Thymus (tissue), 11 donors: ENCODE results near the gene EPS8L3. TPM values are rescaled to one million over a fixed set of nuclear protein-coding genes. Genes with fewer than 3 reads are reported as not detected.

Source experiments
- DNase-seq, 9 donors: peaks; one replicate each; pipeline ENCODE4 v3.0.0-alpha.2; 2013; ENCODE audit warnings: low spot score in 9 of 9, low read depth in 6 of 9, missing footprints in 1 of 9
- H3K27ac ChIP-seq, 2 donors: one replicate each; pipeline ENCODE4 v1.5.1; 2013; ENCODE audit warnings: control low read depth in 1 of 2, low read depth in 1 of 2, low read length in 1 of 2, mild to moderate bottlenecking in 1 of 2, moderate library complexity in 1 of 2
- H3K27me3 ChIP-seq, 2 donors: one replicate each; pipeline ENCODE4 v1.5.1; 2013; ENCODE audit warnings: low read length in 1 of 2; ENCODE audit not compliant: control insufficient read depth in 2 of 2, insufficient read depth in 1 of 2
- H3K36me3 ChIP-seq, 2 donors: one replicate each; pipeline ENCODE4 v1.5.1; 2013; ENCODE audit warnings: low read length in 1 of 2, mild to moderate bottlenecking in 1 of 2, moderate library complexity in 1 of 2; ENCODE audit not compliant: control insufficient read depth in 2 of 2, insufficient read depth in 2 of 2
- H3K4me1 ChIP-seq, 2 donors: one replicate each; pipeline ENCODE4 v1.5.1; 2013; ENCODE audit warnings: low read length in 2 of 2; ENCODE audit not compliant: control insufficient read depth in 2 of 2, insufficient read depth in 2 of 2
- H3K4me3 ChIP-seq, 2 donors: one replicate each; pipeline ENCODE4 v1.5.1; 2013; ENCODE audit warnings: low read length in 2 of 2, control low read depth in 1 of 2, mild to moderate bottlenecking in 1 of 2
- H3K9me3 ChIP-seq, 2 donors: one replicate each; pipeline ENCODE4 v1.5.1; 2013; ENCODE audit warnings: low read length in 1 of 2, mild to moderate bottlenecking in 1 of 2; ENCODE audit not compliant: control insufficient read depth in 2 of 2, insufficient read depth in 1 of 2
- WGBS: extraction: QIAGEN DNeasy Blood & Tissue Kit; methylation state at CpG from one replicate; pipeline ENCODE4 v1.1.7; 2013; 5-methylcytosine and 5-hydroxymethylcytosine counted together
- polyA plus RNA-seq: library from polyadenylated mRNA; stranded (reverse); fragments of 200-250 nt; gene quantifications from one replicate; pipeline ENCODE4 v1.2.3, GENCODE V29; 2013
- total RNA-seq: library from RNA; stranded (reverse); fragments of 120-200 nt; gene quantifications from one replicate; pipeline ENCODE4 v1.2.4, GENCODE V29; 2013
- donor health status: healthy.

EPS8L3 gene
- total and polyA plus RNA-seq, 2 donors, result 0.02 TPM; not detected in 1

DNA sequence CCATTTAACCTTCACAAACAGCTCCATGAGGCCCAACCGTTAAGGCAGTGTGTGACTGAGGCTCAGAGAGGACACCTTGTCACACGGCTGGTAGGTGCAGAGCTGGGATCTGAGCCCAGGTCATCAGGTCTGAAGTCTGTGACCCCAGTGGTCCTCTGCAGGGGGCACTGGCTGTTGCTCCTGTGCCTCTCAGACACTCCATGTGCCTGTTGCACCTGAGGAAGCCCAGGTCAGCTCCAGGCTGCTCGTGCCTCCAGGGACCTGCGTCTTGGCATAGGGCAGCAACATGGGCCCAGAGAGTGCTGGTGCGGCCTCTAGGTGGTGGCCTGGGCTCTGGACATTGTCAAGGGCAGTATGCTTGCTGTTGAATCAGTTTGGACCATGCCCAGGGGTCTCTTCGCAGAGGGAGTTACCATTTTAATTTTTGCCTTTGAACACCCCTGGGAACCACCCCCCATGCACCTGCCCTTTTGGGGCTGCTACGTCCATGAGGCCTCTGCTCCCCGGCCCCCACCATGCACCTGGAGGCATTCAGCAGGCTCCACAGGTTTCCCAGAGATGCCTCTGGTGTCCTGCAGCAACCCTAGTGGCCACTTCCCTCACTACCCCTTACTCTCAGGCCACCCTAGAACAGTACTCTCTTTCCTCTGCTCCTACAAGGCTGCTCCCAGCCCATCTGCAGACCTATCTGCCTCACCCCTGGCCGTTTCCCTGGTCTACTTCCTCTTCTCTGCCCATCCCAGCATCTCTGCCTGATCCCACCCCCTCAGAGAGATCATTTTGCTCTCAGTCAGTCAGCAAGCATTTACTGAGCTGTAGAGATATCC, 25.2 kb upstream of the EPS8L3 start:
- WGBS, result 86% methylated on average over 9 of the region's 9 CpGs

DNA sequence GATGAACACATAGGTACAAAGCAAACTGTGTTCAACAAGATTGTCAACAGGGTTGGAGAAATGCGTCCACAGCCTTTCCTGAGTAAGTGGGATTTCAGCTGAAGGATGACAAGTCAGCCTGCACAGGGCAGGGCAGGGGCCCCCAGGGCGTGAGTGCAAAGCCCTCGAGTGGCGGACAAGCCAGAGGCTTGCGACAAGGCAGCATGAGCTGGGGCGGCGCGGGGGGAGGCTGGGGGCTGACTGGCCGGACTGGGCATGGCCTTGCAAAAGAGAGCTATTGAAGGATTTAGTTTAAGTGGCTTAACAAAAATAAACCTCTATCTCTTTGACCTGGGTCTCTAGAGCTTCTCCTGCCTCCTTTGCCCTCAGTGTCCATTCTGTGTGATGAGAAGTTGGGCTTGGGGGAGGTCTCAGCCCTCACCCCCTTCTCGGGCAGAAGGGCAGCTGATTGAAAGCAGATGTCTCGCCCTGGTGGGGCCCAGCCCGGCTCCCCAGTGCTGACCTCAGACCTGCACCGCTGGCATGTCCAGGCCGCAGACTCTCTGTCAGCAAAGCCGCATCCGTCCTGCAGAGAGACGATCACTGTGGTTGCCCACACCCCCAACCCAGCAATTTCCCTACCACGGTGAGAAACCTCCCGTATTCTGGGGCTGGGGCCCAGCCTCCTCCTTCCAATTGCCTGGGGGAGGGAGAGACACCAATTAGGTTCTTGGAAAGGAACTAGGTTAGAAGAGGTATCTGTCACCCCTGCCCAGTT, 24.3 kb upstream of the EPS8L3 start:
- H3K4me1 ChIP-seq, result peaks cover 6 to 65% of the 10 kb centered on the region in 2 donors
- no peaks in the 10 kb centered on the region for H3K9me3 ChIP-seq
- no peak for DNase-seq
- no peaks in the 10 kb centered on the region for H3K27me3 ChIP-seq
- H3K36me3 ChIP-seq, result no peaks in the 10 kb centered on the region
- no peak overlapping the region for H3K4me3 ChIP-seq
- H3K27ac ChIP-seq, result no peak overlapping the region
- 93% methylated on average over 19 of the region's 19 CpGs for WGBS

More for the DNA sequence above, 25.2 kb upstream of the EPS8L3 start:
- Histone ChIP-seq H3K4me1 (peaks cover 6 to 74% of the 10 kb centered on the region in 2 donors), H3K9me3 (no peaks in the 10 kb centered on the region), H3K4me3 (no peak overlapping the region), H3K27me3 (no peaks in the 10 kb centered on the region), H3K27ac (peak overlapping the region in 1 of 2 donors; percentile 64), H3K36me3 (no peaks in the 10 kb centered on the region)
- DNase-seq, result no peak

DNA sequence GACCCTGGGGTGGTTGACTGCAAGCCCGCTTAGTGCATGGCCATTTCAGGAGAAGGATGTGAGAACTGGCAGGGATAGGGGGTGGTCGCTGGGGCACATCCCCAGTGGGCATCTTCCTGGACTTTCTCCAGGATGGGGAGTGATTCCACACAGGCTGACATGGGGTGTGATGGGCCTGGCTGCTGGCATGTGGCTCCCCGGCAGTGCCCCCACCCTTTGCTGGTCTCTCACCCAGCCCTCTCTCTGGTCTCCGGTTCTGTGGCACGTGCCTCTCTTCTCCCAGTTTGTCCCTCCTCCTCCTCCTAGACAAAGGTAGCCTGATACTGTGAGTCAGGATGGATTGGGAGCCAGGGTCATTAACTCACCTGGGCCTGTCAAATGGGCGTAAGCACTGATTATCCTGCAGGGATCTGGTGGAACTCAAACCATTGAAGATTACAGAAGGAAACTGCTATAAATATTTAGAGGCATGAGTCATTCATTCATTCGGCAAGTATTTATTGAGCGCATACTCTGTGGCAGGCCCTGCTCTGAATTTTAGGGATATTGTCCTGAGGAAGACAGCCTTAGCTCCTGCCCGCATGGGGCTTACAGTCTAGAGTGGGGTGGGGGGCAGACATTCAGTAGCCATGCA, 23.6 kb upstream of the EPS8L3 start:
- no peak overlapping the region for H3K27ac ChIP-seq
- H3K9me3 ChIP-seq, result no peaks in the 10 kb centered on the region
- H3K36me3 ChIP-seq, result no peaks in the 10 kb centered on the region
- no peak overlapping the region for H3K4me3 ChIP-seq
- H3K27me3 ChIP-seq, result no peaks in the 10 kb centered on the region
- peaks cover 6 to 58% of the 10 kb centered on the region in 2 donors for H3K4me1 ChIP-seq
- 95% methylated on average over 9 of the region's 9 CpGs for WGBS
- DNase-seq, result no peak

DNA sequence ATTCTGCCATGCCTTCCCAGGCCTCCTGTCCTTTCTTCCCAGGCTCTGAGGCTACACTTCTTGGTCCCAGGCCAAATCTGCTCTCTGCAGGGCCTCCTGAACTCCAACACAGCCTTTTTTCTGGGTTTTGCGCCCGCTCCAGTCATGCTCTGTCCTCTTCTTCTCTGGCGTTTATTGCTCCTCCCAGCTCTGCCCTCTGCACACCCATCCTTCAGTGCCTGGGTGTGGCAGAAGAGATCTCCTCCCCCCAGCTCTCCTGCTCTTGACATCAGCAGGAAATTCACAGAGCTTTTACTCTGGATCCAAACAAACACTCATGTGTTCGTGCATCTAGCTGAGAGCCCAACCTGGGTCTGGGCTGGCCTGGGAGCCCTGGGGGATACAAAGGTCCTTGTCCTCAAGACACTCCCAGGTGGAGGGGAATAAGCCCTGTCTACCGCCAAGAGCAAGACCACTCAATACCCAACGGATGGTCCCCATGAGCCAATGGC, 22.9 kb upstream of the EPS8L3 start:
- H3K27me3 ChIP-seq, result no peaks in the 10 kb centered on the region
- no peak overlapping the region for H3K4me3 ChIP-seq
- no peak for DNase-seq
- peaks cover 6 to 51% of the 10 kb centered on the region in 2 donors for H3K4me1 ChIP-seq
- H3K36me3 ChIP-seq, result no peaks in the 10 kb centered on the region
- H3K9me3 ChIP-seq, result no peaks in the 10 kb centered on the region
- no peak overlapping the region for H3K27ac ChIP-seq
- 97% methylated on average over 6 of the region's 6 CpGs for WGBS

DNA sequence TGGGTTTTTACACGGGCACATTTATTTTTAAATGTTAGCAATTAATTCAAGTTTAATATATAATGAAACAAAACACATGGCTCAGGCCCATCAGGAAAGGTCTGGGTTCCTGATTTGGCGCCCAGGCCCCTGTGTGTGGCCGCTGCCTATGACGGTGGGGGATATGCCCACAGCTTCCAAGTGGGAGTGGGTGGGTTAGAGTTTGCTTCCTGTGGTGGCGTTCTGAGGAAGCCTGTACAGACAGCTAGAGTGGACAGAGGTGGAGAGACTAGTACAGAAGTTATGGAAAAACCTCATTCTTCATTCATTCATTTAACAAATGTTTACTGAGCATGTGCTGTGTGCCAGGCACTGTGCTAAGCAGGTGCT, 22.4 kb upstream of the EPS8L3 start:
- whole genome bisulfite sequencing, result 75% methylated on average over 5 of the region's 5 CpGs
- DNase-seq, result no peak
- Histone ChIP-seq H3K36me3 (no peaks in the 10 kb centered on the region), H3K27ac (no peak overlapping the region), H3K9me3 (no peaks in the 10 kb centered on the region), H3K4me3 (no peak overlapping the region), H3K27me3 (no peaks in the 10 kb centered on the region), H3K4me1 (peaks cover 6 to 46% of the 10 kb centered on the region in 2 donors)

DNA sequence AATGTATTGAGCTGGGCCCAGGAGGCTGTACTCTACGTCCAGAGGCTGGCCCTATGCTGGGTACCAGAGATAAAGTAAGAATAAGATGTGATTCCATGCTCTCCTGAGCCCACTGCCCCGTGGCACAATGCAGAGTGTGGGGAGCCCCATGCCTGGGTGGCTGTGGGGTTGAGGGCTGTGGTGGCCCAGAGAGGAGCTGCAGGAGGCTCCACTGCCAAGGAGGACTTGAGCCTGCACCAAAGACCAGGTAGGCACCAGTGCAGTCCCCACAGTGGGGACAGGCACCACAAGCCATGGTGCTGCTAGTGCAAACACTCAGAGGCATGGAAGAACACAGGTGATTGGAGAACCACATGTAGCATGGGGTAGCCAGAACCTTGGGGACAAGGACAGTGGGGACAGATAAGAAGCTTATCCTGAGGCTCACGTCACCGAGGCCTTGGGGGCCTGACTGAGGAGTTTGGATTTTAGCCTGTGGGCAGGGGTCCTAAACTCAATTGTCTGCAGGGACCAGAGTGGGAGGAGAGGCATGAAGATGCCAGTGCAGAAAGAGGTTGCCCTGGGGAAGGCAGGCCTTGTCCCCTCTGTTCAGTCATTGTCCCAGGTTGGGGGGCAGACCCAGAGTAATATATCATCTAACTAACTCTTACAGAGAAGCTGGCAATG, 21.9 kb upstream of the EPS8L3 start:
- no peaks in the 10 kb centered on the region for H3K27me3 ChIP-seq
- no peak for DNase-seq
- no peaks in the 10 kb centered on the region for H3K9me3 ChIP-seq
- peaks cover 4 to 41% of the 10 kb centered on the region in 2 donors for H3K4me1 ChIP-seq
- no peak overlapping the region for H3K27ac ChIP-seq
- no peaks in the 10 kb centered on the region for H3K36me3 ChIP-seq
- H3K4me3 ChIP-seq, result no peak overlapping the region
- 84% methylated on average over 4 of the region's 4 CpGs for WGBS

DNA sequence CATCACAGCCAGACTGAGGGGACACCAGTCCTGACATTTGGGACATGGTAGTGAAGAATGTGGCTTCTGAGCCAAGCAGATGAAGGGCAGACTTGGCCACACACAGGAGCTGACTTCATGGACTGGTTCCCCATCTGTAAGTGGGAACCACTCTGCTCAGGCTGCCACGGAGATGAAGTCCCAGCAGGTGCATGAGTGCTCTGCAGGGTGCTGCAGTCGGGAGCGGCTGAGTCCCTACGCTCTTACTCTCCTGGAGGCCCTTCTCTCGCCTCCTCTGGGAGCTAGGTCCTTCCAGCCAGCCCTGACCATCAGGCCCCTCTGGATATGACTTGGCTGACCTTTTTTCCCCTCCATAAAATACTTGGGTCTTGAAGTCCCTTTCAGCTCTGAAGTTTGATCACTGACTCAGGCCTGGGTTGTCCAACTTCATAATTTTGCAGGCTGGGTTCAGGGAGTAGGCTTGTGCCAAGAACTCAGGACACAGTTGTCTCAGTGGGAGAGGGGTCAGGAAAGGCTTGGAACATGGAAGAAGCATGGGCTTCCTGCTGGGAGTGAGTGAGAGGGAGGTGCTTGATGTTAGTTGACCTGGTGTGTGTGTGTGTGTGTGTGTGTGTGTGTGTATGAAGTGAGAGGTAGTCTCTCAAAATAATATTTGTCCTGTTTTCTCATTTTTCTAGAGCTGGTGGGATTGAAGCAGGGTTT, 21.0 kb upstream of the EPS8L3 start:
- no peak overlapping the region for H3K4me3 ChIP-seq
- no peaks in the 10 kb centered on the region for H3K36me3 ChIP-seq
- 93% methylated on average over 5 of the region's 5 CpGs for WGBS
- peaks cover 2 to 33% of the 10 kb centered on the region in 2 donors for H3K4me1 ChIP-seq
- no peaks in the 10 kb centered on the region for H3K9me3 ChIP-seq
- H3K27me3 ChIP-seq, result no peaks in the 10 kb centered on the region
- H3K27ac ChIP-seq, result no peak overlapping the region
- DNase-seq, result no peak

DNA sequence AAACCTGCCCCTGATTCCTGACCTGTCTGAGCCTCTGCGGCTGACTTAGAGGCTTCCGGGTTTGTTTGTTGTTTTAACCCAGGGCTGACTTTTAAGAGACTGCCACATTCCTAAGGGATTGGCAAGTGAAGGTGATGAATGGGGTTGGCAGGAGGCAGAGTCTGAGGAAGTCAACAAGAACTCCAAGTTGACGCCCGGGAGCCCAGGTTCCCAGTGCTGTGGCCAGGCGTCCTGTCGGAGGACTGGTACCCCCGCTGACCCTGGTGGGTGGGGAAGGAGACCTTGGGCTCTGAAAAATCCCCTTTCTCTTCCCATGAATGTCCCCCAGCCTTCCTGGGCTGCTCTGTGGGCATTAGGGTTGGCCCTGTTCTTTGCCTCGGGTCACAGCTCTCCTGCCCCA, 19.7 kb upstream of the EPS8L3 start:
- Histone ChIP-seq H3K36me3 (no peaks in the 10 kb centered on the region), H3K4me3 (no peak overlapping the region), H3K27ac (no peak overlapping the region), H3K4me1 (peaks cover 0 to 21% of the 10 kb centered on the region in 2 donors), H3K27me3 (no peaks in the 10 kb centered on the region), H3K9me3 (no peaks in the 10 kb centered on the region)
- DNase-seq, result no peak
- 90% methylated on average over 8 of the region's 8 CpGs for WGBS
